Liver (tissue), 3 donors: ENCODE results near the gene THBS1.

Experiments
- CTCF ChIP-seq: fragments of 150-350 bp; IDR thresholded peaks from 2 replicates; pipeline ENCODE4 v1.5.1; 2017; ENCODE audit warnings: improper control_type of control experiment, low read depth, low read length; ENCODE audit not compliant: missing input control
- EGR1 ChIP-seq, 2 donors: IDR thresholded peaks; 2 replicates each; pipeline ENCODE4 v1.6.1; 2016 to 2018; ENCODE audit warnings: antibody characterized with exemption in 2 of 2, low read depth in 2 of 2
- HNF4G ChIP-seq: IDR thresholded peaks from 2 replicates; pipeline ENCODE4 v1.6.1; 2016; ENCODE audit warnings: antibody characterized with exemption
- JUND ChIP-seq, 2 donors: IDR thresholded peaks; 2 replicates each; pipeline ENCODE4 v1.6.1; 2016; ENCODE audit warnings: antibody characterized with exemption in 2 of 2
- MAX ChIP-seq: IDR thresholded peaks from 2 replicates; pipeline ENCODE4 v1.6.1; 2016; ENCODE audit warnings: antibody characterized with exemption
- NR2F2 ChIP-seq: IDR thresholded peaks from 2 replicates; pipeline ENCODE4 v1.6.1; 2016; ENCODE audit warnings: antibody characterized with exemption
- RAD21 ChIP-seq, 2 donors: IDR thresholded peaks; 2 replicates each; pipeline ENCODE4 v1.6.1; 2016; ENCODE audit warnings: antibody characterized with exemption in 2 of 2, mild to moderate bottlenecking in 2 of 2
- REST ChIP-seq: IDR thresholded peaks from 2 replicates; pipeline ENCODE4 v1.6.1; 2016; ENCODE audit warnings: antibody characterized with exemption, mild to moderate bottlenecking
- SP1 ChIP-seq: IDR thresholded peaks from 2 replicates; pipeline ENCODE4 v1.6.1; 2018; ENCODE audit warnings: antibody characterized with exemption, mild to moderate bottlenecking
- donor health status: healthy.
- donor health status: healthy.

GRCh38 chr15:39592500-39592899 is 11.6 kb downstream of the THBS1 start:
- TF ChIP-seq CTCF, result no peak
- no peak for TF ChIP-seq JUND (IDR thresholded peaks at IDR 0.05)
- TF ChIP-seq RAD21 (IDR thresholded peaks at IDR 0.05), result no peak
- TF ChIP-seq MAX, result no peak
- no peak for TF ChIP-seq SP1
- TF ChIP-seq EGR1 (IDR thresholded peaks at IDR 0.05; ENCODE audit: low read depth in 2 of 2), result no peak
- no peak for TF ChIP-seq HNF4G
- TF ChIP-seq REST, result no peak
- no peak for TF ChIP-seq NR2F2
